Measurements from ENCODE around the gene CNTNAP2.

CNTNAP2 gene

DNA sequence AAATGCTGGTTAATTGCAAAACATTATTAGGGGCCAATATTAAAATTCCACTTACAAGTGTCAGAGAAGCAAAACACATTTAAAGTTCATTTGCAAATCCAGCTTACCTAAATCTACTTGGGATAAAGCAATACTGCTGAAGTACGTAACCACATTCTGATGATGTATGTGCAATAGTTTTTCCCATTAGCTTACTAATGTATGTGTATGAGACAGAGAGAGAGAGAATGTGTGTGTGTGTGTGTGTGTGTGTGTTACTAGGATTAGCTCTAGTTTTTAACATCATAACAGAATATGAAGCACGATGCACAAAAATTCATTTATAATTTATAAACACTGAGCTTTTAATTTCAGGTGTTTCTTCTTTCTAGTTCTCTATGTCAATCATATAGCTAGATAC, 1399.8 kb downstream of the CNTNAP2 start:
- FAIRE-seq, result no peak

DNA sequence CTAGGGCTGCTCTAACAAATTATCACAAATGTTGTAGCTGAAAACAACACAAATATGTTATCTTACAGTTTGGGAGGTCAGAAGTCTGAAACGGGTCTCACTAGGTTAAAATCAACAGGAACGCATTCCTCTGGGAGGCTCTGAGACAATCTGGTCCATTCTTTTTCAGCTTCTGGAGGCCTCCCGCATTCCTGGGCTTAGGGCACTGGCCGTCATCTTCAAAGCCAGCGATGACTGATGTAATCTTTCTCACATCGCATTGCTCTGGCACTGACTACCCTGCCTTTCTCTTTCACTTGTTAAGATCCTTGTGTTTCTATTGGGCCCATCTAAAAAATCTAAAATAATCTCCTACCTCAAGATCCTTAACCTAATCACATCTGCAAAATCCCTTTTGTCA, 1402.5 kb downstream of the CNTNAP2 start:
- FAIRE-seq, result no peak

DNA sequence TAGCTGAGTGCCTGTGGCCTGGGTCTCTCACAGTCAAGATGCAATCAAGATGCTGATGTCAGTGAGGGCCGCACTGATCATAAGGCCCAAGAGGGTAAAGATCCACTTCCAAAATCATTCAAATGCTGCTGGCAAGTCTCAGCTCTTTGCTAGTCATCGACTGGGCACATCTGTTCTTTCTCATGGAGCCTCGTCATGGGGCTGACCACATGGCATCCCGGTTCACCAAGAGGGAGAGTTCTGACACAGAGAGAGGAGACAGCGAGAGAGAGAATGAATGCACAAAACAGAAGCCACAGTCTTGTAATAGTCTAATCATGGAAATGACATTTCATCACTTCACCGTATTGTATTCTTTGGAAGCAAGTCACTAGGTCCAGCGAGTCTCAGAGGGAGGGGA, 1406.5 kb downstream of the CNTNAP2 start:
- no peak for FAIRE-seq

DNA sequence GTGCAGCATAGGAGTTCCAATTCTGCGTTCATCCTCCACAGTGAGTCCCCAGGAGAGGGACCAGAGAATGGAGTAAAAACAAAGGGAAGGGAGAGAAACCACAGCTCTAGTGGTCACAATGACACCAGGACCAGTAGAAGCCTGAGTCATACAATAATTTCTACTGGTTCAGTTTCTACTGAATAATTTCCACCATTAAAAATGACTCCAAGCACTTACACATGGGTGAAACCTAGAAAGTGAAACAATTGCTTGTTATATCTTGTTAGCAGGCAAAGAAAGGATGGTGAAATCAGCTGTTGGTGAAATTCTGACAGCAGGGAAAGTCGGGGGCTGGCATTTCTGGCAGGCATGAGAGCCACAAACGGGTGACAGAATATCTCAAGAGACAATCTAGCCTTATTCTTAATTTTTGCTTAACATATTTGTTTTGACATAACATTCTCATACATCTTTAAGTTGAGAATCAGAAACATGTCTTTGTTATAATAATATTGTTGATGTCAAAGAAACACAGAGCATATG, 1408.2 kb downstream of the CNTNAP2 start:
- no peak for FAIRE-seq

DNA sequence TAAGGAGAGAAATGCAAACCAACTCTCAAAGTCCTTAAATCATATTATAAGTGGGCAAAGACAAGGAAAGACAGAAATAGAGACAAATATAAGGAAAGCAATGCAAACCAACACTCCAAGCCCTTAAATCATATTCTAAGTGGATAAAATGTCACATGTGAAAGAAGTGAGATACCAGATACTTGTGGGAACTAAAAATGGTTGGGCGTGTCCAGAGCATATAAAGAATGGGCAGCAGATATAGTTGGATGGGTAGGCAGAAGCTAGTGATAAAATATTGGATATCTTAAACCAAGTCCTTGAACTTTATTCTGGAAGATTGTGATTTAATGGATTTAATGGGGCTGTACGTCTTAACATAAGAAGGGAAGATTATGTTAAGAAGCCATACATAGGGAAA, 1408.7 kb downstream of the CNTNAP2 start:
- no peak for FAIRE-seq

DNA sequence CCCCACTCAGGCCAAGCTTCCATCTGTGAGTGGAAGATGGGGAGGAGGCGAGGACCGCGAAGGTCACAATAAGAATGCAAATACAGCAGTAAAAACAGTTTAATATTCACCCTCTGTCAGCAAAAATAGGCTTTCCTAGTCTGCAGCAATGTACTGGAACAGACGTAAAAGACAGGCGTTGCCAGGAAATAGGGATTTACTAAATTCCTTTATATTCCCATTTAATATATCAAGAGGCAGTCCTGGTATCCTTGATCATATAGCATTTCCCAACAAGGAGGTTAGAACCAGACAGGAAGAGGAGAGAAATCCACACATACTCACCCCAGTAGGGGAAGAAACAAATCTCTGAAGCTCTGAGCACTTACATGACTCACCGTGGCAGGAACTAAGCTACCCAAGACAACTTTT, 1419.1 kb downstream of the CNTNAP2 start:
- no peak for FAIRE-seq

DNA sequence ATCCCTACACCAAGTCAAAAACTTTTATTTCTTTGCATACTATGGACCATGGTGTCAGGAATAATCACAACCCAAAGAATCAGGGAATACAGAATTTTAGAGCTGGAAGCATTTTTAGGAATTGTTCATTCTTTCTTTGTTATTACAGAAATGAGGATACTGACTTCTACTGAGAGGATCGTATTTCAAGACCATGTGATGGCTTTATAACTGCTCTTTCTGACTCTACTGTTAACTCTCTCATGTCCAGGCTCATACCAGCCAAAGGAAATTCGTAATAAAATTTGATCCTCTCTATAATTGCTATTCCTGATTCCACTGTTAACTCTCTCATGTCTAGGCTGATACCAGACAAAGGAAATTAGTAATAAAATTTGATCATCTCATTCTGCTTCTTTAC, 1423.1 kb downstream of the CNTNAP2 start:
- no peak for FAIRE-seq

DNA sequence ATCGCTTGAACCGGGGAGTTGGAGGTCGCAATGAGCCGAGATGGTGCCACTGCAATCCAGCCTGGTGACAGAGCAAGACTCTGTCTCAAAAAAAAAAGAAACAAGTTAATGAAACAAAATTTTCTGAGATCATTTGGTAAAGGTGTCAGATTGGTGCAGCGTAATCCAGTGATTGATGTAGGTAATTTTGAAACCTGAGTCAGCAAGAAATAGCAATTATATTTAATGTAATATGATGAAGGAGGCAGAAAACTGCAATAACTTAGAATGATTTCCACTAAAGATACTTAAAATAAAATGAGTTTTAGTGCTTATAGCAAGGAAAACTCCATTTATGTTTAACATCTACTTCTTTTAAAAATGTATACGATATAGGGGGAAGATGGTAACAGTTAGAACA, 1424.1 kb downstream of the CNTNAP2 start:
- no peak for FAIRE-seq

DNA sequence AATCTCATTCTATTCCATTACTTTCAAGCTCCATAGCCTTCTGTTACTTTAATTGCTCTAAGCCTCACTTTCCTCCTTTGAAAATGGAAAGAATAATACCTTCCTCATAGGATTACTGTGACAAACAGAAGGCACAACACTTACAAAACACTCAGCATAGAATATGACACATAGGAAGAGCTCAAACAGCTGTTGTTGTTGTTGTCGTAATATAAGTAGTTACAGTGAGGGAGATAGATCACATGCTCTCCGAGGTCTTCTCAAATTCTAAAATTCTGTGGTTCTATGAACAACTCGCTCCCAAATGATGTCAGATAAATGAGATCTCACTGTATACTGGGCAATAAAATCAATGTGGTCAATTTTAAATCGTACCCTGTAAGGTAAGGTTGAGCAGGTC, 1424.7 kb downstream of the CNTNAP2 start:
- no peak for FAIRE-seq

DNA sequence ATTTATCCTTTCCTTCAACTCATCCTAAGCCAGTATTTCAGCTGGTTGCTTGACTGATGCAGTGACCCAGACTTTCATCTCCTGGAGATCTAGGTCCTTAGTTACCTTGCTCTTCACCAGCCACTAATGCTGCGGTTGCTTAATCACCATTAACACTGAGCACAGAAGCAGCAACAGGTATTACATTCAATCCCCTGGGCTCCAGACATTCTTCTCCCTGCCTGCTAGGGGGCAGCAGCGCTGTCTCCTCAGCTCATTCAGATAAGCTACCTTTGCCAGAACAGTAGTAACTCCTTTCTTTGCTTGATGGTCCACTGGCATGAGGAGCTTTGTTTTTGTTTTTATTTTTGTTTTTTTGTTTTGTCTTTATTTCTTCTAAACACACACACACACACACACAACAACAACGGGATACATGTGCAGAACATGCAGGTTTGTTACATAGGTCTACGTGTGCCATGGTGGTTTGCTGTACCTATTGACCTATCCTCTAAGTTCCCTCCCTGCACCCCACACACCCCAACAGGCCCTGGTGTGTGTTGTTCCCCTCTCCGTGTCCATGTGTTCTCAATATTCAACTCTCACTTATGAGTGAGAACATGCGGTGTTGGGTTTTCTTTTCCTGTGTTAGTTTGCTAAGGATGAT, 1430.8 kb downstream of the CNTNAP2 start:
- FAIRE-seq, result no peak

DNA sequence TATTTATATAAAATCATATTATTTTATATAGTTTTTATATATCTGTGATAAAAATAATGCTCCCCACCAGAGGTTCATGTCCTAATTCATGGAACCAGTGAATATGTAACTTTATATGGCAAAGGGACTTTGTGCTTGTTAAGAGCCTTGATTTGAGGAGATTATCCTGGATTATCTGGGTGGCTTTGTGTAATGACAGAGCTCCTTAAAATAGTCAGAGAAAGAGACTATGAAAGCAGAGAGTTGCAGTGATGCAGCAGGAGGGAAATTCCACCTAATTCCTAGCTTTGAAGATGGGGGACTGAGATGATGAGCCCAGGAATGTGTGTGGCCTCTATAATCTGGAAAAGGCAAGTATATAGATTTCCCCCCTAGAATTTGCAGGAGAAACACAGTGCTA, 1439.7 kb downstream of the CNTNAP2 start:
- no peak for FAIRE-seq

DNA sequence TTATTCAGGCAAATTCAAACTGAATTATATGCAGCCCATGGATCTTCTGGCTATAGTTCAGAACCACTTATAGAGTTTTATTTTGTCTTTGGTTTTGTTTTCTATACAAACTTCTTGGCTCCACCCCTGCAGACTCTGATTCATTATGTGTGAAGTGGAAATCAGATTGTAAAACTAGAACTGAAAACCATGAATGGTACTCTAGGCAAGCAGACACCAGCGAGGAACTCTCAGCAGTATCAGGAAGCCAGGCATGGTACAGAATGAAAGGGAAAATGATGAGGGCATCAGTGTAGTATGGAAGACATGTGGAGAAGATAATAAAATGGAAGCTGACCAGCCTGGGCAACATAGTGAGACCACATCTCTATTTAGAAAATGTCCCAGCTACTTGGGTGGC, 1447.1 kb downstream of the CNTNAP2 start:
- no peak for FAIRE-seq

DNA sequence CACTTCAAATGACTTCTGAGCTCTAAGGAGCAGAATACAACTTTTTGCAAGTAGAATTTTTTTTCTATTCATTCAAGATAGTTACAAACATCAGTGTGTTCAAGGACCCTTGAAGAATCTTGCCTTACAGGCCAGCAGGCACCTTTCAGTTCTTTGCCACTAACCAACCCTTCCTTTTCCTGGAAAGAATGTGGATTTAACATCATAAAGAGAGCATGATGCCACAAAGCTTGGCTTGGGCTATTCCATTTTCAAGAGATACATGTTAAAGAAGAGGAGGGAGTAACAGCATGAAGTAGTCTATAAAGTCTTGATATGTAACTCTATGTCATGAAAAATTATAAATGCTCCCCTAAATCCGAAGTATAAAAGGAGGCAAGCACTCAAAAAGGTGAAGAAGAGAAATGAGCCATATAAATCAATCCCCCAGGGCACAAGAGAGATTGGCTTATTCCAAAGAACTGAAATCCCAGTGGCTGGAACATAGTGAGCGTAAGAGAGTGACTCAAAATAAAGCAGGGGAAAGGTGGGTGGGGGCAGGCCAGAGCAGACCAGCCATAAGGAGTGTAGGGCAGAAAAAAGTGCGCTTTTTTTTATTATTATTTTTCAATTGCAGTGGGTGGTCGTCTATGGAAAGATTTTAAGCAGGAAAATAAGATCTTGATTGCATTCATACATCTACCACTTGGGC, 1448.3 kb downstream of the CNTNAP2 start:
- FAIRE-seq, result no peak

DNA sequence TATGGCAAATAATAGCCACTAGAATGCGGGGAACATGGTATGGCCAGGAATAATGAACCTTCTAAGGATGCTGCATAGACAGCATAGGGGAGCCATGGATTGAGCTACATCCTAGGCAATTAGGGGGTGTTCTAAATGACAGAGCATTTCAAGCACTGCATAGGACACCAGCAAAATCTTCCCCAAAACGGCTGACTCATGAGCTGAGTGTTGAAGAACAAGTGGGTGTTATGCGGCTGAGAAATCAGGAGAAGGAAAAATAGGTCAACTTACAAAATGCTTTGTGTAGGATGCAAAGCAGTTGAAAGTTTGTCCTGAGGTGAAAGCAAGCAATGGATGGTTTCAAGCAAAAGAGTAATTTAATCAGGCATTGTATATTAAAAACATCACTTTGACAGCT, 1450.4 kb downstream of the CNTNAP2 start:
- FAIRE-seq, result no peak

DNA sequence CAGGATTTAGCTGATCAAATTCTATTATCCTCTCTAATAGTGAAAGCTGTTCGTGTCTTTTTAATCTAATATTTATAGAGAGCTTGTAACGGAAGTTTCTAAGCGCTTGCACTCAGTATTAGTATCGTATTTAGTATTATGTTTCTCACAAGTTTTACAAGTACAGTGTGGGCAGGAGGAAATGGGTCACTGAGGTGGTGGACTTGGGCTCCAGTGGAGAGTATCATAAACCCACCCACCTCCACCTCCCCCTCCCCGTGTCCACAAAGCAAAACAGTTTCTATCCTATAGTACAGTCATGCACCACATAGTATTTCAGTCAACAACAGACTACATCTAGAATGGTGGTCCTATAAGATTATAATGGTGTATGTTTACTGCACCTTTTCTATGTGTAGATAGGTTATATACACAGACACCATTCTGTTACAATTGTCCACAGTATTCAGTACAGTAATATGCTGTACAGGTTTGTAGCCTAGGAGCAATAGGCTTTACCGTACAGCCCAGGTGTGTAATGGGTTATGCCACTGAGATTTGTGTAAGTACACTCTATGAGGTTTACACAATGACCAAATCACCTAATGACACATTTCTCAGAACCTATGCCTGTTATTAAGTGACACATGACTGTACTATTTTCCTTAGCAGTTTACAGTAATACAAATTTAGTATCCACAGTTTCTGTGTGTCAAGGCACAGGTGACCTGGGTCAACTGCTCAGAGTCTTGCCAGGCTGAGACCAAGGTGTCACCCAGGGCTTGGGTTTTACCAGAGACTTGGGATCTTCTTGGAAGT, 1452.7 kb downstream of the CNTNAP2 start:
- FAIRE-seq, result no peak

DNA sequence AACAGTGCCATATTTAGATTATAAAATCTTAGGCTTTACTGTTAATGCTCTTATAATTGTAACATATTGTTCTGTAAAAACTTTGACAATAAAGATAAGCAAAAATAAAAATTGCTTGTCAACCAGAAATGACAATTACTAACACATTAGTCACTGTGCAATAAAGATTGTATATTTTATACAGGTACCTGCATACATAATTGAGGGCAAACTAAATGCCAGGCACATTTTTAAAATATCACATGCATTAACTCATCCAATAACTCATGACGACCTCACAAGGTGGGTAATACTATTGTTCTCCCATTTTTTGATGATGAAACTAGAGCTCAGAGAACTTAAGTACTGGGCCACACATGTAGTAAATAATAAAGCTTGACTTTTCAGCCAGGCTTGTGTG, 1453.8 kb downstream of the CNTNAP2 start:
- FAIRE-seq, result no peak

DNA sequence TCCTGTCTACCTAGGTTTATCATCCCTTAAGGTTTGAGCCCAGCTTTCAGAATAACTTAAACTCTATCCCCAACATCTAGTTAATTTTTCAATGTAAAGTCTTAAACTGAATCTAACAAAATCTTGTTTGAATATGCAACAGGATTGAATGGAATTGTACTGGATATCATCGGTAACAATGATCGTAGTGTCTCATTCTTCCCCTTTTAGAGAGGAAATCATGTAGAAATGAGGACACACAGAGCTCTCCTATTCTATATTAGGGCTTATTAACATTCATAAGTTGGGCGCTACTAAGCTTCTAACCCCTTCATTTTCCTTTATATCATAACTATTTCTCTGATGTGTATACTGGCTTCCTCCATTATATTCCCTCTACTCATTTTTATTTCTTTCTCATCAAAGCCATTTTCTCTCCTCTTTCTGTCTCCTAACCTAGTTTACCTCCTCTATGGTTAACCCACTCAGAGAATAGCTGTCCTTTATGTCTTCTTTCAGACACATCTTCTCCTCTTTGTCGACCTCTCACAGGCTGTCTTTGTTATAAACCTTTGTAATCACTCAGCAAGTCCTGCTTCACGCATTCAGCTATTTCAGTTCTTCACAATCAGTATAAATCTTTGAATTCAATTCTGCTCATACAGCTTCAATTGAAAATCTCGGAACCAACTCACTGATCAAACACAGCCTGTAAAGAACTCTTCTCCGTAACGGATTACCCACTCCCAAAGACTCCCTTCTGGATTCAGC, 1455.0 kb downstream of the CNTNAP2 start:
- no peak for FAIRE-seq

DNA sequence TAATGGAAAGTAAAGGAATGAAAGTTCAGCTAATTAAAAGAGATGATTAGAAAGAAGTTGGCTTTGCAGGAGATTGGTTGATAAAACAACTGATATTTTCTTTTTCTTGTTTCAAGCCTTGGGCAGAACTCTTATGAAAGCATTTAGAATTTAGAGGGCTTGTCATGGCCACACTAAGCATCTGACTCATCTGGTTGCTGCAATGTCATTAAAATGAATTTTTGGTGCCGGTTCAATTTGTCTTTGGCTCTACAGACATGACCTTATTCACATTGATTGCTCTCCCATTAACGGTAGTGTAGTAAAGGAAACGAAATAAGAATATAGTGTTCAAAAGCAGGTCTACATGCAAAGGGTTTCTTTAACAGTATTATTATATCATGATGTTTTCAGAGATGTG, 1461.6 kb downstream of the CNTNAP2 start:
- no peak for FAIRE-seq

DNA sequence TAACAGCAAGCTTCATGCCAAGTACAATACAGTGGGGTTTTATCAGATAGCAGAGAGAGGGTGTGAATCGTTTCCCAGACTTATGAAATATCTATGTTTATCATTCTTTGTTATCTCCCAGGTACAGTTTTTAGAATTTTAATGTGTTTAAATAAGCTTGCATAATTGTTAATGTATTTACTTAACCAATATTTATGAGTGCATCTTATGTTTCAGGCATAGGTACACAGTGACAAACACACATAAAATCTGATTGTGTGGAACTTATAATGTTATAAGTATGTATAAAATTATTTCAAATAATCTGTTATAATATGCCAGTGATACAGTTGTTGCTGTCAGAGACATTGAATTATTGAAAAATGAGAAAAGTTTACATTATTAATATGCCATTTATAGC, 1462.5 kb downstream of the CNTNAP2 start:
- no peak for FAIRE-seq

DNA sequence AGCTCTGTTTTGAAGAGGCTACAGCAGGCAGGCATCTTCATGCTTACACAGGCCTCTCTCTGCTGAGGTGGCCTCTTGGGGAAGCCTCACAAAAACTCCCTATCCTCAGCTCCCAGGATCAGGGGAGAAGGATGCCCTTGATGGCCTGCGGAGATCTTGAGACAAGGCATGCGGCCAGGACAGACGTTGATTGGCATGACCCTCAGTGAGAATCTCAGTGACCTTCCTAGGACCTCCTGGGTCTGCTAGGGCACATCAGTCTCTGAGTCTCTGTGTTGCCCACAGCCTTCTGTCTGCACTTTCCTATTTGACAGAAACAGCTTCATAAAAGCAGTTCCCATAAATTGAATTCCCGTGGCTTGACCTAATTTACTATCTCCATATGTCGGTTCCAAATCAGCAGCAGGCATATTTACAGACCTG, 1468.2 kb downstream of the CNTNAP2 start:
- no peak for FAIRE-seq

DNA sequence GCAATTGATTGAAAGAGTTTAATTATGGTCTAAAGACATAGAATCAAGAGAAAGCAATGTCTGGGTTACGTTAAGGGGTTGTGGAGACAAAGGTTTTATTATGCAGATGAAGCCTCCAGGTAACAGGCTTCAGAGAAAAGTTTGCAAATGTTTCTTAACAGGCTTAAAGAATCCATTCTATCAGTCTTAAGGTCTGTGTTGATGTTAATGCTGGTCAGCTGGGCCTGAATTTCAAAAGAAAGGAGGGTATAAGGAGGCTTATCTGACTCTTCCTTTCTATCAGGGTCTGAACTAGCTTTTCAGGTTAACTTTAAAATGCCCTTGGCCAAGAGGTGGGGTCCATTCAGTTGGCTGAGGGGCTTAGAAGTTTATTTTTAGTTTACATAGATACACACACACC, 1469.5 kb downstream of the CNTNAP2 start:
- no peak for FAIRE-seq

DNA sequence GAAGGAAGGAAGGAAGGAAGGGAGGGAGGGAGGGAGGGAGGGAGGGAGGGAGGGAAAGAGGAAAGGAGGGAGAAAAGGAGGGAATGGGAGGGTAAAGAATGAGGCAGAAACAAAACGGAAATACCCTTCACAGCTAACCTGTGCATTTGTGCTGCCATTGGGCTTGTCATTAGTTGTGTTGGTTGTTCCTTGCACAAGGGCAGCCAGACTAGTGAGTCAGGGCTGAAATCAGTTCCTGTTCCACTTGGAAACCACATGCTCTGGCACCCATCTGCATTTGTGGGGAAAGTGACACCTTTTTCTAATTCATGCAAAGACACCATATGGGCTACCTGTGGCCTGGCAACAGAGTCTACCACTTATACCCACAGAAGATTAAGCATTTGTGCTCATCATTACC, 1469.9 kb downstream of the CNTNAP2 start:
- no peak for FAIRE-seq

Data from endometrium (tissue), 2 donors.